Osteocyte (in vitro differentiated cells): ENCODE measurements around the gene RNU6-9. TPM values are rescaled to one million over a fixed set of nuclear protein-coding genes. Genes with fewer than 3 reads are reported as not detected.
A peak's percentile ranks its signal among the peaks of the same experiment; 100 is the strongest.

Source experiments
- DNase-seq: peaks from one replicate; pipeline ENCODE4 v3.0.0; 2021; ENCODE audit warnings: mixed read lengths; ENCODE audit not compliant: unreplicated experiment; ENCODE audit errors: extremely low spot score
- H3K27ac Mint-ChIP-seq: one replicate; pipeline ENCODE4 v1.8.0; 2021; ENCODE audit warnings: mild to moderate bottlenecking, mixed read lengths; ENCODE audit not compliant: unreplicated experiment
- H3K27me3 Mint-ChIP-seq: one replicate; pipeline ENCODE4 v1.8.0; 2021; ENCODE audit warnings: mixed read lengths; ENCODE audit not compliant: unreplicated experiment
- H3K36me3 Mint-ChIP-seq: one replicate; pipeline ENCODE4 v1.8.0; 2021; ENCODE audit warnings: mixed read lengths; ENCODE audit not compliant: unreplicated experiment
- H3K4me1 Mint-ChIP-seq: one replicate; pipeline ENCODE4 v1.8.0; 2021; ENCODE audit warnings: mixed read lengths; ENCODE audit not compliant: unreplicated experiment
- H3K4me3 Mint-ChIP-seq: one replicate; pipeline ENCODE4 v1.8.0; 2021; ENCODE audit warnings: mild to moderate bottlenecking, moderate library complexity, mixed read lengths; ENCODE audit not compliant: unreplicated experiment
- H3K9me3 Mint-ChIP-seq: one replicate; pipeline ENCODE4 v1.8.0; 2021; ENCODE audit warnings: mixed read lengths; ENCODE audit not compliant: unreplicated experiment
- CTCF ChIP-seq: fragments of 200-600 bp; sonication (generic); IDR thresholded peaks from 2 replicates; pipeline ENCODE4 v1.5.0; 2021; ENCODE audit warnings: antibody characterized with exemption, mild to moderate bottlenecking, moderate library complexity
- total RNA-seq: library from RNA; stranded (reverse); gene quantifications from 2 replicates; pipeline ENCODE4 v1.2.1, GENCODE V29; 2021

RNU6-9 gene
- total RNA-seq, 1 donor from 2014 or later: not detected

GRCh38 chr19:931860-932647 is 38.8 kb downstream of the RNU6-9 start:
- H3K27ac Mint-ChIP-seq: no peak overlapping the region
- H3K27me3 Mint-ChIP-seq: no peaks in the 10 kb centered on the region
- H3K36me3 Mint-ChIP-seq: peaks cover 7% of the 10 kb centered on the region
- peak overlapping the region; percentile 10 for H3K4me3 Mint-ChIP-seq
- no peaks in the 10 kb centered on the region for H3K9me3 Mint-ChIP-seq
- DNase-seq: no peak
- peaks cover 43% of the 10 kb centered on the region for H3K4me1 Mint-ChIP-seq
- no peak for TF ChIP-seq CTCF

- Mint-ChIP-seq H3K4me3 (peak overlapping the region; percentile 50), H3K27ac (peak overlapping the region; percentile 88), H3K27me3 (no peaks in the 10 kb centered on the region), H3K9me3 (no peaks in the 10 kb centered on the region), H3K4me1 (peaks cover 43% of the 10 kb centered on the region), H3K36me3 (peaks cover 10% of the 10 kb centered on the region)
- no peak for TF ChIP-seq CTCF
- peak; percentile 98 for DNase-seq
These were observed 39.6 kb downstream of the RNU6-9 start for GRCh38 chr19:932648-933552.

GRCh38 chr19:933553-933882 is 40.2 kb downstream of the RNU6-9 start:
- H3K4me1 Mint-ChIP-seq: peaks cover 43% of the 10 kb centered on the region
- peak overlapping the region; percentile 65 for H3K27ac Mint-ChIP-seq
- no peak overlapping the region for H3K4me3 Mint-ChIP-seq
- no peaks in the 10 kb centered on the region for H3K9me3 Mint-ChIP-seq
- H3K36me3 Mint-ChIP-seq: peaks cover 12% of the 10 kb centered on the region
- no peak for TF ChIP-seq CTCF
- no peaks in the 10 kb centered on the region for H3K27me3 Mint-ChIP-seq
- DNase-seq: no peak

GRCh38 chr19:934197-934840 is 41.0 kb downstream of the RNU6-9 start:
- TF ChIP-seq CTCF: no peak
- H3K36me3 Mint-ChIP-seq: peaks cover 12% of the 10 kb centered on the region
- H3K27me3 Mint-ChIP-seq: no peaks in the 10 kb centered on the region
- peak overlapping the region; percentile 41 for H3K27ac Mint-ChIP-seq
- H3K4me3 Mint-ChIP-seq: no peak overlapping the region
- DNase-seq: no peak
- H3K4me1 Mint-ChIP-seq: peaks cover 43% of the 10 kb centered on the region
- H3K9me3 Mint-ChIP-seq: no peaks in the 10 kb centered on the region
